Neutrophil (primary cell): Measurements from ENCODE around the gene ALB.

Source experiments
- H3K27ac ChIP-seq: fragments of 200-600 bp; sonication (generic); 2 replicates; pipeline ENCODE4 v1.5.1; 2016; ENCODE audit warnings: mild to moderate bottlenecking, moderate library complexity
- H3K27me3 ChIP-seq: fragments of 200-600 bp; sonication (generic); 2 replicates; pipeline ENCODE4 v1.6.0; 2016; ENCODE audit warnings: mild to moderate bottlenecking
- H3K36me3 ChIP-seq: fragments of 200-600 bp; sonication (generic); 2 replicates; pipeline ENCODE4 v1.5.1; 2017
- H3K4me1 ChIP-seq, 2 experiments: fragments of 200-600 bp in 1 of 2; sonication (generic) in 1 of 2; 1 replicate in 1 of 2; 2 replicates in 1 of 2; pipeline versions ENCODE4 v1.5.1 to v1.6.1; 2013 to 2016; ENCODE audit warnings: low read depth in 1 of 2, low read length in 1 of 2, mild to moderate bottlenecking in 1 of 2, moderate library complexity in 1 of 2; ENCODE audit not compliant: control insufficient read depth in 1 of 2, insufficient read depth in 1 of 2
- H3K4me3 ChIP-seq, 2 experiments: fragments of 200-600 bp in 1 of 2; sonication (generic) in 1 of 2; 1 replicate in 1 of 2; 2 replicates in 1 of 2; pipeline ENCODE4 v1.5.1; 2013 to 2016; ENCODE audit warnings: low read depth in 1 of 2, low read length in 1 of 2, mild to moderate bottlenecking in 1 of 2, moderate library complexity in 1 of 2
- H3K9me3 ChIP-seq: fragments of 200-600 bp; sonication (generic); 2 replicates; pipeline ENCODE4 v1.5.1; 2016
- TF ChIP-seq, protein P1 (sequence below): fragments of 200-600 bp; sonication (generic); IDR thresholded peaks from 2 replicates; pipeline ENCODE4 v1.5.1; 2016; ENCODE audit warnings: antibody characterized with exemption

The ALB gene

DNA sequence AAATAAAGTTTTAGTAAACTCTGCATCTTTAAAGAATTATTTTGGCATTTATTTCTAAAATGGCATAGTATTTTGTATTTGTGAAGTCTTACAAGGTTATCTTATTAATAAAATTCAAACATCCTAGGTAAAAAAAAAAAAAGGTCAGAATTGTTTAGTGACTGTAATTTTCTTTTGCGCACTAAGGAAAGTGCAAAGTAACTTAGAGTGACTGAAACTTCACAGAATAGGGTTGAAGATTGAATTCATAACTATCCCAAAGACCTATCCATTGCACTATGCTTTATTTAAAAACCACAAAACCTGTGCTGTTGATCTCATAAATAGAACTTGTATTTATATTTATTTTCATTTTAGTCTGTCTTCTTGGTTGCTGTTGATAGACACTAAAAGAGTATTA, 370 bp downstream of the ALB start:
- no peaks in the 10 kb centered on the region for H3K4me1 ChIP-seq
- H3K27me3 ChIP-seq = no peaks in the 10 kb centered on the region
- no peaks in the 10 kb centered on the region for H3K9me3 ChIP-seq
- no peak overlapping the region for H3K4me3 ChIP-seq
- no peak overlapping the region for H3K27ac ChIP-seq
- TF ChIP-seq, protein P1, sequence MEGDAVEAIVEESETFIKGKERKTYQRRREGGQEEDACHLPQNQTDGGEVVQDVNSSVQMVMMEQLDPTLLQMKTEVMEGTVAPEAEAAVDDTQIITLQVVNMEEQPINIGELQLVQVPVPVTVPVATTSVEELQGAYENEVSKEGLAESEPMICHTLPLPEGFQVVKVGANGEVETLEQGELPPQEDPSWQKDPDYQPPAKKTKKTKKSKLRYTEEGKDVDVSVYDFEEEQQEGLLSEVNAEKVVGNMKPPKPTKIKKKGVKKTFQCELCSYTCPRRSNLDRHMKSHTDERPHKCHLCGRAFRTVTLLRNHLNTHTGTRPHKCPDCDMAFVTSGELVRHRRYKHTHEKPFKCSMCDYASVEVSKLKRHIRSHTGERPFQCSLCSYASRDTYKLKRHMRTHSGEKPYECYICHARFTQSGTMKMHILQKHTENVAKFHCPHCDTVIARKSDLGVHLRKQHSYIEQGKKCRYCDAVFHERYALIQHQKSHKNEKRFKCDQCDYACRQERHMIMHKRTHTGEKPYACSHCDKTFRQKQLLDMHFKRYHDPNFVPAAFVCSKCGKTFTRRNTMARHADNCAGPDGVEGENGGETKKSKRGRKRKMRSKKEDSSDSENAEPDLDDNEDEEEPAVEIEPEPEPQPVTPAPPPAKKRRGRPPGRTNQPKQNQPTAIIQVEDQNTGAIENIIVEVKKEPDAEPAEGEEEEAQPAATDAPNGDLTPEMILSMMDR = no peak
- H3K36me3 ChIP-seq = no peaks in the 10 kb centered on the region

DNA sequence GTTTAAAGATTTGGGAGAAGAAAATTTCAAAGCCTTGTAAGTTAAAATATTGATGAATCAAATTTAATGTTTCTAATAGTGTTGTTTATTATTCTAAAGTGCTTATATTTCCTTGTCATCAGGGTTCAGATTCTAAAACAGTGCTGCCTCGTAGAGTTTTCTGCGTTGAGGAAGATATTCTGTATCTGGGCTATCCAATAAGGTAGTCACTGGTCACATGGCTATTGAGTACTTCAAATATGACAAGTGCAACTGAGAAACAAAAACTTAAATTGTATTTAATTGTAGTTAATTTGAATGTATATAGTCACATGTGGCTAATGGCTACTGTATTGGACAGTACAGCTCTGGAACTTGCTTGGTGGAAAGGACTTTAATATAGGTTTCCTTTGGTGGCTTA, 1.1 kb downstream of the ALB start:
- TF ChIP-seq, protein P1 = no peak
- Histone ChIP-seq H3K27me3 (no peaks in the 10 kb centered on the region), H3K4me1 (no peaks in the 10 kb centered on the region), H3K4me3 (no peak overlapping the region), H3K36me3 (no peaks in the 10 kb centered on the region), H3K27ac (no peak overlapping the region), H3K9me3 (no peaks in the 10 kb centered on the region)

DNA sequence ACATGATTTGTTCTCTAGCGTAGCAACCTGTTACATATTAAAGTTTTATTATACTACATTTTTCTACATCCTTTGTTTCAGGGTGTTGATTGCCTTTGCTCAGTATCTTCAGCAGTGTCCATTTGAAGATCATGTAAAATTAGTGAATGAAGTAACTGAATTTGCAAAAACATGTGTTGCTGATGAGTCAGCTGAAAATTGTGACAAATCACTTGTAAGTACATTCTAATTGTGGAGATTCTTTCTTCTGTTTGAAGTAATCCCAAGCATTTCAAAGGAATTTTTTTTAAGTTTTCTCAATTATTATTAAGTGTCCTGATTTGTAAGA, 2.4 kb downstream of the ALB start:
- Histone ChIP-seq H3K9me3 (no peaks in the 10 kb centered on the region), H3K4me1 (no peaks in the 10 kb centered on the region), H3K27ac (no peak overlapping the region), H3K27me3 (no peaks in the 10 kb centered on the region), H3K36me3 (no peaks in the 10 kb centered on the region), H3K4me3 (no peak overlapping the region)
- TF ChIP-seq, protein P1 = no peak

DNA sequence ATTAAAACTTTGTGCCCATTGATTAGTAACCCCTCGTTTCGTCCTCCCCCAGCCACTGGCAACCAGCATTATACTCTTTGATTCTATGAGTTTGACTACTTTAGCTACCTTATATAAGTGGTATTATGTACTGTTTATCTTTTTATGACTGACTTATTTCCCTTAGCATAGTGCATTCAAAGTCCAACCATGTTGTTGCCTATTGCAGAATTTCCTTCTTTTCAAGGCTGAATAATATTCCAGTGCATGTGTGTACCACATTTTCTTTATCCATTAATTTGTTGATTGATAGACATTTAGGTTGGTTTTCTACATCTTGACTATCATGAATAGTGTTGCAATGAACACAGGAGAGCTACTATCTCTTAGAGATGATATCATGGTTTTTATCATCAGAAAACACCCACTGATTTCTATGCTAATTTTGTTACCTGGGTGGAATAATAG, 3.2 kb downstream of the ALB start:
- TF ChIP-seq, protein P1 = no peak
- Histone ChIP-seq H3K9me3 (no peaks in the 10 kb centered on the region), H3K4me1 (no peaks in the 10 kb centered on the region), H3K36me3 (no peaks in the 10 kb centered on the region), H3K4me3 (no peak overlapping the region), H3K27me3 (no peaks in the 10 kb centered on the region), H3K27ac (no peak overlapping the region)

DNA sequence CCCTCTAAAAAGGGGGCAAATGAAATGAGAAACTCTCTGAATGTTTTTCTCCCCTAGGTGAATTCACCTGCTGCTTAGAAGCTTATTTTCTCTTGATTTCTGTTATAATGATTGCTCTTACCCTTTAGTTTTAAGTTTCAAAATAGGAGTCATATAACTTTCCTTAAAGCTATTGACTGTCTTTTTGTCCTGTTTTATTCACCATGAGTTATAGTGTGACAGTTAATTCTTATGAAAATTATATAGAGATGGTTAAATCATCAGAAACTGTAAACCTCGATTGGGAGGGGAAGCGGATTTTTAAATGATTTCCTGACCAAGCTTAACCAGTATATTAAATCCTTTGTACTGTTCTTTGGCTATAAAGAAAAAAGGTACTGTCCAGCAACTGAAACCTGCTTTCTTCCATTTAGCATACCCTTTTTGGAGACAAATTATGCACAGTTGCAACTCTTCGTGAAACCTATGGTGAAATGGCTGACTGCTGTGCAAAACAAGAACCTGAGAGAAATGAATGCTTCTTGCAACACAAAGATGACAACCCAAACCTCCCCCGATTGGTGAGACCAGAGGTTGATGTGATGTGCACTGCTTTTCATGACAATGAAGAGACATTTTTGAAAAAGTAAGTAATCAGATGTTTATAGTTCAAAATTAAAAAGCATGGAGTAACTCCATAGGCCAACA, 4.2 kb downstream of the ALB start:
- H3K36me3 ChIP-seq = no peaks in the 10 kb centered on the region
- no peak overlapping the region for H3K27ac ChIP-seq
- H3K27me3 ChIP-seq = no peaks in the 10 kb centered on the region
- no peaks in the 10 kb centered on the region for H3K9me3 ChIP-seq
- no peak overlapping the region for H3K4me3 ChIP-seq
- no peaks in the 10 kb centered on the region for H3K4me1 ChIP-seq
- TF ChIP-seq, protein P1 = no peak
